GM18526 (cell line): ENCODE measurements around the gene ELMOD2.

Experiments used
- POLR2A ChIP-seq: IDR thresholded peaks from 3 replicates; pipeline ENCODE4 v1.6.1; 2011; ENCODE audit not compliant: insufficient read length; ENCODE audit errors: extremely low read depth

Gene ELMOD2

GRCh38 chr4:140523857-140524742, at the start of gene ELMOD2:
TSS of gene ELMOD2 (plus strand) at chr4:140524168. CDS start at chr4:140525429, 1,261 bp downstream.
- peak; percentile 89 for TF ChIP-seq POLR2A

DNA sequence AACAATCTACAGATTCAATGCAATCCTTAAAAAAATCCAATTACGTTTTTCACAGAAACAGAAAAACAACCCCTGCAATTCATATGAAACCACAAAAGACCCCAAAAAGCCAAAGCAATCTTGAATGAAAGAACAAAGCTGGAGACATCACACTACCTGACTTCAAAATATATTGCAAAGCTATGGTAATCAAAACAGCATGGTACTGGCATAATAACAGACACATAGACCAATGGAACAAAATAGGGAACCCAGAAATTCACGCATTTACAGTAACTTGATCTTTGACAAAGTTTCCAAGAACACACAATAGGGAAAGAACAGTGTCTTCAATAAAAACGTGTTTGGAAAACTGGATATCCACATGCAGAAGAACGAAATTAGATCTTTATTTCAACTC, 40.5 kb upstream of the ELMOD2 start:
- TF ChIP-seq POLR2A: no peak

- TF ChIP-seq POLR2A: no peak
Measured at GRCh38 chr4:140485939-140486338, 38.0 kb upstream of the ELMOD2 start.

GRCh38 chr4:140497405-140497746, 26.6 kb upstream of the ELMOD2 start:
- no peak for TF ChIP-seq POLR2A

GRCh38 chr4:140497747-140498636, 26.0 kb upstream of the ELMOD2 start, which contains the start of gene MGAT4D:
TSS of gene MGAT4D (minus strand) at chr4:140498293. CDS start at chr4:140498222, 71 bp downstream.
- no peak for TF ChIP-seq POLR2A

DNA sequence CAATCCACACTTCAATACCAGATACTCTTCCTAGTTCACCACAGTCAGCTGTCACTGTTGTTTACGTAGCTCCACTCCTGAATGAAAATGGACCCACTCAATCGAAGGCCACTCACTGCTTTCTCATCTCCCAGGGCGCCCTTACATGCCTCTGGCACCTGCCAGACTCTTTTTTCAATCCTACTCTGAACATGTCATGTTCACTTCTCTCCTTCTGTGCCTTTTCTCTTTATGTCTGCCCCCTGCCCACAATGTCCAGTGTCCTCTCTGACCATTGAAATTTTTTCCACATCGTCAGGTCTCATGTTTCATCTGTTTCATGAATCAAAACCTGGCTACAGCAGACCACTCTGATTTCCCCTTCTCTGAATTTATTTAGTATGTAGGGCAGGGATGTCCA, 24.6 kb upstream of the ELMOD2 start:
- no peak for TF ChIP-seq POLR2A

DNA sequence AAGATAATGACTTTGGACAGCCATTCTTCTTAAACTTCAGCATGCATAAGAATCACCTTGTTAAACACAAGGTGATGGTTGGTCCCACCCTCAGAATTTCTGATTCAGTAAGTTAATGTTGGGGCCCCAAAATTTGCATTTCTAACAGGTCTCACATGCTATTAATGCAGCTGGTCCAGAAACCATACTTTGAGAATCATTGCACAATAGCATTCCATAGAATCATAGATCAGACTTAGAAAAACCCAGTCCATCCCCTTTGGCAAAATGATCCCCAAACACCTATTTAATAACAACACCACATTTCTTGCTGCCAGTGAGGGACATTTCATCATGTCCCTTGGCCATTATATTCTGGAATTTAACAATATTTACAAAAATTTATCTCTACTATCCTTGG, 19.7 kb upstream of the ELMOD2 start:
- no peak for TF ChIP-seq POLR2A

DNA sequence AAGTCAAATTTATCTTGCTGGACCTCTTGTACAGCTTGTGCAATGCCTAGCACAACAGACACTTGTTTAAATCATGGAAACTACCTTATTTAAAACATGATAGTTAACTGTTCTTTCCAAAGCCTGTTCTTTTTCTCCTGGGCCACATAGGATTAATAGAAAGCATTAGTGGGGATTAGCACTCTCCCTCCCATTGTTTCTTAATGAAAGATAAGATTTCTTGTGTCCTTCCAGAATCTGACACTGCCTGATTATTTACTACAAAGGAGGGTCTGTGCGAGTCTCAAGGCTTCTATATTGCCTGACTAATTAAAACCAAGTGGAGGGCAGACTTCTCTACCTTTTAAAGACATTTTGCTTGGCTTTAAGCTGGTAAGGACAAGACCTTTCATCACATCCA, 8.5 kb upstream of the ELMOD2 start:
- TF ChIP-seq POLR2A: no peak

DNA sequence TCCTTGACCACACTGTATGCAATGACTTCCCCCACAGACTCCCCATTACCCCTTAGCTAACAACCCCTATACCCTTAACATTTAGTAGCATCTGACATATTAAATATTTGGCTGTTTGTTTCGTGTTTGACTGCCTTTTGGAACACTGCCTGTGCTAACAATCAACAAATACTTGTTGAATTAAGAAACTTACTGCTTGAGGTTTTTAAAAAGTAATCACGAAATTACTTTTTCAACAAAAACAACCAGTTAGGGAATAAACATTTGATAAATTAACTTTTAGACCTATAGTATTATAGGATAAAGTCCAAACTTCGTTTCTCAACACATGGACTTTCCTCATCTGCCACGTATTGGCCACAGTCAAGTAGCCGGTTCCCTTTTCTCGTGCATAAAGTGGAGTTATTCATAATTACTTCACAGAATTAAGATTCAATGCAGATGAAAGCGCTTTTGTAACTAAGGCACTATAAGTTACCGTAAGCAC, 555 bp upstream of the ELMOD2 start:
- no peak for TF ChIP-seq POLR2A

- TF ChIP-seq POLR2A: no peak
Measured at GRCh38 chr4:140529434-140529833, 5.5 kb downstream of the ELMOD2 start.

- no peak for TF ChIP-seq POLR2A
Measured at GRCh38 chr4:140533951-140534480, 10.0 kb downstream of the ELMOD2 start.

DNA sequence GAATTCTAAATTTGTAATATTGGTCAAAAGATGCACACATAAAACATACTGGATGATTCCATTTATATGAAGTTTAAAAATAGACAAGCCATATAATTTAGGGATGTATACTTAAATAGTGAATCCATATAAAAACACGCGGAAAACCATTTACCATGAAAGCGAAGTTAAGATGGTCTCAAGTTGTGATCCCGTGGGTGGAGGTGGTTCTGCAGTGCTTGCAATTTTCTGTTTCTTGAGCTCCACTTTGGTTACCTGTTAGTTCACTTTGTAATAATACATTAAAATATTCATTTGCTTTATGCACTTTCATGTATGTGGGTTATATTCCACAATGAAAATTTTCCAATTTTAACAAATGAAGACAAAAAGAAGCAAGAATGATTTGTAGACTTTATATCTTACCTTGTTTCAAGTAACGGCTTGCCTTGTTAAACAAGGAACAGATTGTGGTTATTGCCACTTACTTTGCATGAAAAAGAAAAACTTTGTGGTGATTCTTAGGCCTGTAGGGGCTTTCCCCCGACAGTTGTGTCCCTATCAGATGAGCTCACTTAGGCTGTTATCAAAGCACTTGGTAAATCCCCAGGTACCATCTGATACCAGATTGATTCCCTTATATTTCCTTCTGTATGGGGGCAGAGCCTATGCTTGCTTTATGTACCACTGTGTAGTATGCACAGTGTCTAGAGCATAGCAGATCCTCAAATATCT, 32.6 kb downstream of the ELMOD2 start:
- TF ChIP-seq POLR2A: no peak

GRCh38 chr4:140557831-140558435, 34.0 kb downstream of the ELMOD2 start:
- no peak for TF ChIP-seq POLR2A

- no peak for TF ChIP-seq POLR2A
Measured at GRCh38 chr4:140559696-140560095, 35.7 kb downstream of the ELMOD2 start.
